Prostate gland (tissue), 2 donors: ENCODE results near the gene PRDM16. TPM values are rescaled to one million over a fixed set of nuclear protein-coding genes. Genes with fewer than 3 reads are reported as not detected.

Source experiments
- DNase-seq: peaks from one replicate; pipeline ENCODE4 v3.0.0-alpha.2; 2019; ENCODE audit warnings: low spot score
- H3K27ac ChIP-seq, 2 donors: fragments of 200-600 bp; sonication (generic); 2 replicates each; pipeline ENCODE4 v1.5.1; 2017 to 2019
- H3K27me3 ChIP-seq: fragments of 200-600 bp; sonication (generic); replicated peaks from 2 replicates; pipeline ENCODE4 v1.5.1; 2019; ENCODE audit not compliant: insufficient read depth
- H3K36me3 ChIP-seq, 2 donors: fragments of 200-600 bp; sonication (generic); 1 replicate in 1 of 2; 2 replicates in 1 of 2; pipeline versions ENCODE4 v1.5.1 to v1.8.1; 2017 to 2019
- H3K4me1 ChIP-seq: fragments of 200-600 bp; sonication (generic); replicated peaks from 2 replicates; pipeline ENCODE4 v1.5.1; 2019
- H3K4me3 ChIP-seq, 2 donors: fragments of 200-600 bp; sonication (generic); 2 replicates each; pipeline ENCODE4 v1.5.1; 2017 to 2019
- H3K9me3 ChIP-seq: fragments of 200-600 bp; sonication (generic); 2 replicates; pipeline ENCODE4 v1.5.1; 2017
- CTCF ChIP-seq, 4 experiments: fragments of 200-600 bp in 2 of 4; fragments of 450-650 bp in 2 of 4; sonication (generic) in 2 of 4; IDR thresholded peaks; 1 replicate in 3 of 4; 2 replicates in 1 of 4; pipeline ENCODE4 v1.5.1; 2016 to 2019; ENCODE audit warnings: antibody characterized with exemption in 4 of 4, mild to moderate bottlenecking in 2 of 4, moderate library complexity in 2 of 4
- POLR2A ChIP-seq: fragments of 450-650 bp; IDR thresholded peaks from one replicate; pipeline ENCODE4 v1.6.1; 2016; ENCODE audit warnings: antibody characterized with exemption, mild to moderate bottlenecking
- POLR2AphosphoS5 ChIP-seq: sonication (generic); formaldehyde crosslinking; IDR thresholded peaks from one replicate; pipeline ENCODE4 v1.6.1; 2017; ENCODE audit warnings: antibody characterized with exemption
- WGBS: methylation state at CpG from one replicate; pipeline ENCODE4 v1.1.5; 2018; 5-methylcytosine and 5-hydroxymethylcytosine counted together
- intact Hi-C: fragments of 100-400 bp; cut with DNase I; formaldehyde crosslinking; loops from one replicate; pipeline ENCODE4 v1.14.2; 2022
- total RNA-seq, 2 donors: library from RNA; depleted of rRNA; stranded (reverse); fragments of >200 nt; gene quantifications; one replicate each; pipeline ENCODE4 v1.1.0, GENCODE V29; 2016

The PRDM16 gene
- total RNA-seq, 2 donors from 2014 or later: 0.23 to 6.5 TPM

GRCh38 chr1:3403011-3403345 is 334.0 kb downstream of the PRDM16 start:
- intact Hi-C loops: loop anchor here (5.0 kb wide), 1 partner anchor 51 kb away; no protein-coding TSS in a partner anchor
- DNase-seq: no peak
- no peak overlapping the region for H3K4me3 ChIP-seq
- peaks cover 4% of the 10 kb centered on the region for H3K4me1 ChIP-seq
- peaks cover 30% of the 10 kb centered on the region for H3K27me3 ChIP-seq
- 60% methylated on average over 11 of the region's 12 CpGs for WGBS
- no peak for TF ChIP-seq CTCF (IDR thresholded peaks at IDR 0.05)
- no peak for TF ChIP-seq POLR2AphosphoS5
- TF ChIP-seq POLR2A: no peak
- no peak overlapping the region for H3K27ac ChIP-seq
- no peaks in the 10 kb centered on the region for H3K9me3 ChIP-seq
- no peaks in the 10 kb centered on the region for H3K36me3 ChIP-seq

GRCh38 chr1:3403388-3404231 is 334.6 kb downstream of the PRDM16 start:
- TF ChIP-seq POLR2AphosphoS5 (no peak), CTCF (IDR thresholded peaks at IDR 0.05) (no peak), POLR2A (no peak)
- intact Hi-C loops: loop anchor here (5.0 kb wide), 1 partner anchor 51 kb away; no protein-coding TSS in a partner anchor
- 33% methylated on average over 23 of the region's 30 CpGs for WGBS
- no peak overlapping the region for H3K4me3 ChIP-seq
- peaks cover 4% of the 10 kb centered on the region for H3K4me1 ChIP-seq
- H3K36me3 ChIP-seq: no peaks in the 10 kb centered on the region
- H3K9me3 ChIP-seq: no peaks in the 10 kb centered on the region
- H3K27me3 ChIP-seq: peaks cover 29% of the 10 kb centered on the region
- no peak overlapping the region for H3K27ac ChIP-seq
- DNase-seq: no peak

DNA sequence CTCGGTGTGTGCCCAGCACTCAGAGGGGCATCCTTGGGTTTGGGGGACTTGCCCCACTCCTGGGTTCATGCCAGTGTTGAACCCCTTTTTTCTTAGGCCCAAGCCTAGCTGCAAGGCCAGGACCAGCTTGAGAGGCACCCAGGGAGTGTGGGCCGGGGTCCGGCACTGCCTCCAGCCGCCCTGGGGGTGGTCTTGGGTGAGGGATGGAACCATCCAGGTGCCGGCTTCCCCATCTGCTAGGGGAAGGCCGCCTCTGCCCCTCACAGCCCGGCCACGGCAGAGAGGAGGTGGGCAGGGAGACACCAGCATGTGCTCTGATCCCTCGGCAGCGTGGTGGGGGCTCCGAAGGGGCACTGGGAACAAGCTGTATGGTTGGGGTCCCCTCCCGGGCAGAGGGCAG is 335.3 kb downstream of the PRDM16 start:
- H3K27ac ChIP-seq: no peak overlapping the region
- no peak overlapping the region for H3K4me3 ChIP-seq
- peaks cover 4% of the 10 kb centered on the region for H3K4me1 ChIP-seq
- intact Hi-C loops: loop anchor here (5.0 kb wide), 1 partner anchor 52 kb away; no protein-coding TSS in a partner anchor
- H3K9me3 ChIP-seq: no peaks in the 10 kb centered on the region
- peaks cover 29% of the 10 kb centered on the region for H3K27me3 ChIP-seq
- WGBS: 86% methylated on average over 7 of the region's 12 CpGs
- no peak for TF ChIP-seq CTCF (IDR thresholded peaks at IDR 0.05)
- DNase-seq: no peak
- H3K36me3 ChIP-seq: no peaks in the 10 kb centered on the region

DNA sequence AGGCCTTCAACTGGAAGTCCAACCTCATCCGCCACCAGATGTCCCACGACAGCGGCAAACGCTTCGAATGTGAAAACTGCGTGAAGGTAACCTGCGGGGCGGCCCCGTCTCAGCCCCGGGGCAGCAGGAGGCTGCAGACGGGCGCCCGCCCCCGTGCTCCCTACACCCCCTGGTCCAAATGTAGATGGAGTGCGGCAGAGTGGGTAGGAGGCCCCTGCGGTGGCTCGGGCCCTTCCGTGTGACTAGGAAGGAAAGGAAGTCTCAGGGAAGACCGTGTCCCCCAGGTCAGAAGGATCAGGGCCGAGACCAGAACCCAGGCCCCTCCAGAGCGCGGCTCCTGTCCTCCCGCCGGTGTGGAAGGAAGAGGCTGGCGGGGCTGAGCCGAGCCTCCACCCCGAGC is 335.8 kb downstream of the PRDM16 start:
- intact Hi-C loops: loop anchor here (5.0 kb wide), 1 partner anchor 52 kb away; no protein-coding TSS in a partner anchor
- TF ChIP-seq POLR2AphosphoS5: no peak
- TF ChIP-seq CTCF (IDR thresholded peaks at IDR 0.05): no peak
- TF ChIP-seq POLR2A: no peak
- no peak for DNase-seq
- H3K36me3 ChIP-seq: no peaks in the 10 kb centered on the region
- WGBS: 94% methylated on average over 23 of the region's 27 CpGs
- H3K27me3 ChIP-seq: peaks cover 28% of the 10 kb centered on the region
- H3K4me3 ChIP-seq: no peak overlapping the region
- peaks cover 4% of the 10 kb centered on the region for H3K4me1 ChIP-seq
- no peak overlapping the region for H3K27ac ChIP-seq
- H3K9me3 ChIP-seq: no peaks in the 10 kb centered on the region

- 82% methylated on average over 30 of the region's 30 CpGs for WGBS
- Histone ChIP-seq H3K27me3 (peaks cover 25% of the 10 kb centered on the region), H3K27ac (no peak overlapping the region), H3K4me3 (no peak overlapping the region), H3K9me3 (no peaks in the 10 kb centered on the region), H3K36me3 (no peaks in the 10 kb centered on the region), H3K4me1 (peaks cover 4% of the 10 kb centered on the region)
- intact Hi-C loops: no loop called here
- no peak for DNase-seq
- TF ChIP-seq CTCF (IDR thresholded peaks at IDR 0.05): no peak
- TF ChIP-seq POLR2A: no peak
- TF ChIP-seq POLR2AphosphoS5: no peak
Measured at GRCh38 chr1:3405491-3405890, 336.5 kb downstream of the PRDM16 start.
